ENCODE data around the gene KRT36. TPM values are rescaled to one million over a fixed set of nuclear protein-coding genes. Genes with fewer than 3 reads are reported as not detected.

KRT36 gene
- total and polyA plus RNA-seq, 2 of the 8 experiments (the other 6 are each of a cell fraction or from before 2014, with no cell fraction given): not detected

GRCh38 chr17:41537990-41538389 lies 48.3 kb upstream of the KRT36 start (continued):
- TF ChIP-seq, protein P1, sequence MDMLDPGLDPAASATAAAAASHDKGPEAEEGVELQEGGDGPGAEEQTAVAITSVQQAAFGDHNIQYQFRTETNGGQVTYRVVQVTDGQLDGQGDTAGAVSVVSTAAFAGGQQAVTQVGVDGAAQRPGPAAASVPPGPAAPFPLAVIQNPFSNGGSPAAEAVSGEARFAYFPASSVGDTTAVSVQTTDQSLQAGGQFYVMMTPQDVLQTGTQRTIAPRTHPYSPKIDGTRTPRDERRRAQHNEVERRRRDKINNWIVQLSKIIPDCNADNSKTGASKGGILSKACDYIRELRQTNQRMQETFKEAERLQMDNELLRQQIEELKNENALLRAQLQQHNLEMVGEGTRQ (IDR thresholded peaks at IDR 0.05; ENCODE audit: low read length): no peak
- TF ChIP-seq RNF2 (IDR thresholded peaks at IDR 0.05; ENCODE audit: borderline replicate concordance, low read depth, low read length, missing control alignments, poor library complexity, severe bottlenecking) (no peak), SUZ12 (IDR thresholded peaks at IDR 0.05; ENCODE audit: low read length) (no peak), NRF1 (IDR thresholded peaks at IDR 0.05; ENCODE audit: low read depth, low read length) (no peak), SIX5 (IDR thresholded peaks at IDR 0.05; ENCODE audit: low read depth, low read length) (no peak), BACH1 (IDR thresholded peaks at IDR 0.05; ENCODE audit: low read length) (no peak), EZH2 (IDR thresholded peaks at IDR 0.05; ENCODE audit: low read depth, low read length, severe bottlenecking) (no peak), TAF7 (optimal IDR thresholded peaks at IDR 0.05; ENCODE audit: borderline replicate concordance, low read depth, low read length) (no peak), GTF2F1 (IDR thresholded peaks at IDR 0.05; ENCODE audit: borderline replicate concordance, low read depth, low read length) (no peak)
